ENCODE measurements around the gene MCF2.

The MCF2 gene, protein sequence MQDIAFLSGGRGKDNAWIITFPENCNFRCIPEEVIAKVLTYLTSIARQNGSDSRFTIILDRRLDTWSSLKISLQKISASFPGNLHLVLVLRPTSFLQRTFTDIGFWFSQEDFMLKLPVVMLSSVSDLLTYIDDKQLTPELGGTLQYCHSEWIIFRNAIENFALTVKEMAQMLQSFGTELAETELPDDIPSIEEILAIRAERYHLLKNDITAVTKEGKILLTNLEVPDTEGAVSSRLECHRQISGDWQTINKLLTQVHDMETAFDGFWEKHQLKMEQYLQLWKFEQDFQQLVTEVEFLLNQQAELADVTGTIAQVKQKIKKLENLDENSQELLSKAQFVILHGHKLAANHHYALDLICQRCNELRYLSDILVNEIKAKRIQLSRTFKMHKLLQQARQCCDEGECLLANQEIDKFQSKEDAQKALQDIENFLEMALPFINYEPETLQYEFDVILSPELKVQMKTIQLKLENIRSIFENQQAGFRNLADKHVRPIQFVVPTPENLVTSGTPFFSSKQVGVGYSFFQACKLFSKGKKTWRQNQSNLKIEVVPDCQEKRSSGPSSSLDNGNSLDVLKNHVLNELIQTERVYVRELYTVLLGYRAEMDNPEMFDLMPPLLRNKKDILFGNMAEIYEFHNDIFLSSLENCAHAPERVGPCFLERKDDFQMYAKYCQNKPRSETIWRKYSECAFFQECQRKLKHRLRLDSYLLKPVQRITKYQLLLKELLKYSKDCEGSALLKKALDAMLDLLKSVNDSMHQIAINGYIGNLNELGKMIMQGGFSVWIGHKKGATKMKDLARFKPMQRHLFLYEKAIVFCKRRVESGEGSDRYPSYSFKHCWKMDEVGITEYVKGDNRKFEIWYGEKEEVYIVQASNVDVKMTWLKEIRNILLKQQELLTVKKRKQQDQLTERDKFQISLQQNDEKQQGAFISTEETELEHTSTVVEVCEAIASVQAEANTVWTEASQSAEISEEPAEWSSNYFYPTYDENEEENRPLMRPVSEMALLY

DNA sequence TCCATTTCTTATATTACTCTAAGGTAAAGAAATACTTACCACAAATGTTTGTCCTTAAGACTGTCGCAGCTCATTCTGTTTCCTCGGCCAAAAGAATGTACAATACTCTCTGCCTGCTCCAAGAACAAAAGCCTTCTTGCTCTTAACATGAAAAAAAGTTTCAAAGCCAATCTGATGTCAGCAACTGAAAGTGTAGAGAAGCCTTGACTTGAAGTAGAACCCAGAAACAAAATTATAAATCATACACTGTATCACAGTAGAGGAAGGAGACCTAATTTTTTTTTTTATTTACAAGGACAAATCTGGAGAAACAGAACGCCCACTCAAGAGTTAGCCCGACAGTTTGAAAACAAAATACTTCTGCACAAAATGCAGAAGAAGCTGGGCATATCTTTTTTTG is at the start of gene MCF2:
Gene MCF2 (minus strand): TSS at position 101 of the 400 bp plus-strand sequence. CDS start 56,423 bp downstream, outside the sequence.
- no peak for DNase-seq (ENCODE audit: low read depth)
- TF ChIP-seq, protein P1, sequence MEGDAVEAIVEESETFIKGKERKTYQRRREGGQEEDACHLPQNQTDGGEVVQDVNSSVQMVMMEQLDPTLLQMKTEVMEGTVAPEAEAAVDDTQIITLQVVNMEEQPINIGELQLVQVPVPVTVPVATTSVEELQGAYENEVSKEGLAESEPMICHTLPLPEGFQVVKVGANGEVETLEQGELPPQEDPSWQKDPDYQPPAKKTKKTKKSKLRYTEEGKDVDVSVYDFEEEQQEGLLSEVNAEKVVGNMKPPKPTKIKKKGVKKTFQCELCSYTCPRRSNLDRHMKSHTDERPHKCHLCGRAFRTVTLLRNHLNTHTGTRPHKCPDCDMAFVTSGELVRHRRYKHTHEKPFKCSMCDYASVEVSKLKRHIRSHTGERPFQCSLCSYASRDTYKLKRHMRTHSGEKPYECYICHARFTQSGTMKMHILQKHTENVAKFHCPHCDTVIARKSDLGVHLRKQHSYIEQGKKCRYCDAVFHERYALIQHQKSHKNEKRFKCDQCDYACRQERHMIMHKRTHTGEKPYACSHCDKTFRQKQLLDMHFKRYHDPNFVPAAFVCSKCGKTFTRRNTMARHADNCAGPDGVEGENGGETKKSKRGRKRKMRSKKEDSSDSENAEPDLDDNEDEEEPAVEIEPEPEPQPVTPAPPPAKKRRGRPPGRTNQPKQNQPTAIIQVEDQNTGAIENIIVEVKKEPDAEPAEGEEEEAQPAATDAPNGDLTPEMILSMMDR (IDR thresholded peaks at IDR 0.05; ENCODE audit: low read depth, low read length, missing control alignments), result no peak
- H3K4me3 ChIP-seq (ENCODE audit: low read depth, low read length), result no peak within 1 kb of the TSS

DNA sequence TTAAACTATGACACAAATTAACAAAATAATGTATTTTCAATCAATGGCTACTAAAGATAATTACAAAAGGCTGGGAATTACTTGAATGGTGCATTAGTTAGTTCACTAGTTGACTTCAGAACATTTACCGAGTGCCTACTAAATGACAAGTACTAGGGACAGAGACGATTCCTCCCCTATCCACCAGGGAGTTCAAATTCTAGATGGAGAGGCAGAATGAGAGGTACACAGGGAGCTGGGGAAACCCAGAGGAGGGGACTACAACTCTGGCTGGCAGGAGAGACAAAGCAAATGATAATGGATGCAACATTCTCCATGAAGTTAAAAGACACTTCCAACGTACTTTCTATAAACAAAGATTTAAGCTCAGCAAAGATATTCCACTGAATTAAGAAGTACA is 43.1 kb upstream of the MCF2 start:
- TF ChIP-seq, protein P1 (IDR thresholded peaks at IDR 0.05; ENCODE audit: low read depth, low read length, missing control alignments), result no peak
- no peak for DNase-seq (ENCODE audit: low read depth)
- no peak overlapping the region for H3K4me3 ChIP-seq (ENCODE audit: low read depth, low read length)

GRCh38 chrX:139750390-139750789 is 42.4 kb upstream of the MCF2 start:
- no peak overlapping the region for H3K4me3 ChIP-seq (ENCODE audit: low read depth, low read length)
- TF ChIP-seq, protein P1 (IDR thresholded peaks at IDR 0.05; ENCODE audit: low read depth, low read length, missing control alignments), result no peak
- no peak for DNase-seq (ENCODE audit: low read depth)

- H3K4me3 ChIP-seq (ENCODE audit: low read depth, low read length), result no peak overlapping the region
- DNase-seq (ENCODE audit: low read depth), result no peak
- TF ChIP-seq, protein P1 (IDR thresholded peaks at IDR 0.05; ENCODE audit: low read depth, low read length, missing control alignments), result no peak
Observed at GRCh38 chrX:139739138-139739537, 31.2 kb upstream of the MCF2 start.

GRCh38 chrX:139738581-139738980 is 30.6 kb upstream of the MCF2 start:
- TF ChIP-seq, protein P1 (IDR thresholded peaks at IDR 0.05; ENCODE audit: low read depth, low read length, missing control alignments), result no peak
- H3K4me3 ChIP-seq (ENCODE audit: low read depth, low read length), result no peak overlapping the region
- no peak for DNase-seq (ENCODE audit: low read depth)

DNA sequence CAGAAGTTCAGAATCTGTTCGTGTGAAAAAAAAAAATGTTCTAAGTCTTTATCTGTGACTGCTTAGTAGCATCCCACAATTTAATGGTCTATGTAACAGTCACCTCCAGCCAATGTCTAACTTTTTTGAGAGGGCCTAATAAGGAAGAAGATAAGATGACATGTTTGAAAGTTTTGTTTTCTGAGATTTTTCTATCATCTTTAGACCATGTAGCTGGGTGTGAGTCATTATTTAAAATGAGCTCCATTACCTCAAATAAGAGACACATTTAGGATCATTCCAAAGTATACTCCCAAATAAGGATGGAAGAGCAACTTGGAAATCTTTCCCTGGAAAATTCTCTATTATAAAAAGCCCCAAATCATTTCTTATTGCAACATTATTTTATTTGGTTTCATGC is 28.2 kb upstream of the MCF2 start:
- TF ChIP-seq, protein P1 (IDR thresholded peaks at IDR 0.05; ENCODE audit: low read depth, low read length, missing control alignments), result no peak
- no peak for DNase-seq (ENCODE audit: low read depth)
- no peak overlapping the region for H3K4me3 ChIP-seq (ENCODE audit: low read depth, low read length)

All from GM12864 (cell line).